ENCODE measurements around the gene TET2. TPM values are rescaled to one million over a fixed set of nuclear protein-coding genes. Genes with fewer than 3 reads are reported as not detected.
"Not testable (repeated sequence)": the region's sequence is repeated elsewhere in the genome, so short reads cannot be mapped to it uniquely, and the experiment has no call there.

TET2 gene
- total RNA-seq, 2 donors from 2014 or later, result 12.0 to 15.5 TPM

DNA sequence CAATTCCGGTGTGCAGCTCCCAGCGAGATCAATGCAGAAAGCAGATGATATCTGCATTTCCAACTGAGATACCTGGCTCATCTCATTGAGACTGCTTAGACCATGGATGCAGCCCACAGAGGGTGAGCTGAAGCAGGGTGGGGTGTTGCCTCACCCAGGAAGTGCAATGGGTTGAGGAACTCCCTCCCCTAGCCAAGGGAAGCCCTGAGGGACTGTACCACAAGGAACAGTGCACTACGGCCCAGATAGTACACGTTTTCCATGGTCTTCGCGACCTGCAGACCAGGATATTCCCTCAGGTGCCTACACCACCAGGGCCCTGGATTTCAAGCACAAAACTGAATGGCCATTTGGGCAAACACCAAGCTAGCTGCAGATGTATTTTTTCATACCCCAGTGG is 150.0 kb downstream of the TET2 start:
- Mint-ChIP-seq H3K36me3 (ENCODE audit: low read depth) (no peaks in the 10 kb centered on the region), H3K4me3 (no peak overlapping the region), H3K27ac (no peak overlapping the region), H3K4me1 (peaks cover 9% of the 10 kb centered on the region), H3K27me3 (ENCODE audit: insufficient read depth) (peaks cover 14% of the 10 kb centered on the region), H3K9me3 (peaks cover 17% of the 10 kb centered on the region)
- WGBS, 2 experiments (ENCODE audit: insufficient coverage in 1 of 2, insufficient read length in 1 of 2), result 91 to 100% methylated on average over 5 to 6 of the region's 6 CpGs
- Histone ChIP-seq H3K9me3 (ENCODE audit: control insufficient read depth, low read length) (no peaks in the 10 kb centered on the region), H3K36me3 (ENCODE audit: control insufficient read depth, insufficient read depth, low read length) (no peaks in the 10 kb centered on the region), H3K27me3 (ENCODE audit: control insufficient read depth, insufficient read depth, low read length, poor library complexity, severe bottlenecking) (no peaks in the 10 kb centered on the region), H3K27ac (ENCODE audit: low read depth, low read length) (no peak overlapping the region), H3K9ac (ENCODE audit: extremely low read depth, low read length, poor library complexity, severe bottlenecking) (no peak overlapping the region), H3K4me1 (ENCODE audit: control insufficient read depth, insufficient read depth, low read length) (peaks cover 6% of the 10 kb centered on the region), H3K4me3 (ENCODE audit: low read length) (no peak overlapping the region)
- DNase-seq, result no peak
- TF ChIP-seq, protein P1, sequence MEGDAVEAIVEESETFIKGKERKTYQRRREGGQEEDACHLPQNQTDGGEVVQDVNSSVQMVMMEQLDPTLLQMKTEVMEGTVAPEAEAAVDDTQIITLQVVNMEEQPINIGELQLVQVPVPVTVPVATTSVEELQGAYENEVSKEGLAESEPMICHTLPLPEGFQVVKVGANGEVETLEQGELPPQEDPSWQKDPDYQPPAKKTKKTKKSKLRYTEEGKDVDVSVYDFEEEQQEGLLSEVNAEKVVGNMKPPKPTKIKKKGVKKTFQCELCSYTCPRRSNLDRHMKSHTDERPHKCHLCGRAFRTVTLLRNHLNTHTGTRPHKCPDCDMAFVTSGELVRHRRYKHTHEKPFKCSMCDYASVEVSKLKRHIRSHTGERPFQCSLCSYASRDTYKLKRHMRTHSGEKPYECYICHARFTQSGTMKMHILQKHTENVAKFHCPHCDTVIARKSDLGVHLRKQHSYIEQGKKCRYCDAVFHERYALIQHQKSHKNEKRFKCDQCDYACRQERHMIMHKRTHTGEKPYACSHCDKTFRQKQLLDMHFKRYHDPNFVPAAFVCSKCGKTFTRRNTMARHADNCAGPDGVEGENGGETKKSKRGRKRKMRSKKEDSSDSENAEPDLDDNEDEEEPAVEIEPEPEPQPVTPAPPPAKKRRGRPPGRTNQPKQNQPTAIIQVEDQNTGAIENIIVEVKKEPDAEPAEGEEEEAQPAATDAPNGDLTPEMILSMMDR (conservative IDR thresholded peaks at IDR 0.05), result no peak

DNA sequence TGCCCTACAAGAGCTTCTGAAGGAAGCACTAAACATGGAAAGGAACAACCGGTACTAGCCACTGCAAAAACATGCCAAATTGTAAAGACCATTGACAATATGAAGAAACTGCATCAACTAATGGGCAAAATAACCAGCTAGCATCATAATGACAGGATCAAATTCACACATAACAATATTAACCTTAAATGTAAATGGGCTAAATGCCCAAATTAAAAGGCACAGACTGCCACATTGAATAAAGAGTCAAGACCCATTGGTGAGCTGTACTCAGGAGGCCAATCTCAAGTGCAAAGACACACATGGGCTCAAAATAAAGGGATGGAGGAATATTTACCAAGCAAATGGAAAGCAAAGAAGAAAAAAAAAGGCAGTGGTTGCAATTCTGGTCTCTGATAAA is 152.4 kb downstream of the TET2 start:
- H3K9ac ChIP-seq (ENCODE audit: extremely low read depth, low read length, poor library complexity, severe bottlenecking); H3K9me3 ChIP-seq (ENCODE audit: control insufficient read depth, low read length); H3K4me1 ChIP-seq (ENCODE audit: control insufficient read depth, insufficient read depth, low read length); H3K4me1 Mint-ChIP-seq; H3K36me3 Mint-ChIP-seq (ENCODE audit: low read depth); DNase-seq; H3K4me3 Mint-ChIP-seq; H3K4me3 ChIP-seq (ENCODE audit: low read length); H3K27me3 ChIP-seq (ENCODE audit: control insufficient read depth, insufficient read depth, low read length, poor library complexity, severe bottlenecking); H3K27ac Mint-ChIP-seq; H3K27ac ChIP-seq (ENCODE audit: low read depth, low read length); H3K36me3 ChIP-seq (ENCODE audit: control insufficient read depth, insufficient read depth, low read length): not testable (repeated sequence)
- Mint-ChIP-seq H3K9me3 (peaks cover 30% of the 10 kb centered on the region), H3K27me3 (ENCODE audit: insufficient read depth) (peaks cover 15% of the 10 kb centered on the region)
- WGBS, 2 experiments (ENCODE audit: insufficient coverage in 1 of 2, insufficient read length in 1 of 2), result 29 to 33% methylated on average over 1 of the region's 1 CpG

DNA sequence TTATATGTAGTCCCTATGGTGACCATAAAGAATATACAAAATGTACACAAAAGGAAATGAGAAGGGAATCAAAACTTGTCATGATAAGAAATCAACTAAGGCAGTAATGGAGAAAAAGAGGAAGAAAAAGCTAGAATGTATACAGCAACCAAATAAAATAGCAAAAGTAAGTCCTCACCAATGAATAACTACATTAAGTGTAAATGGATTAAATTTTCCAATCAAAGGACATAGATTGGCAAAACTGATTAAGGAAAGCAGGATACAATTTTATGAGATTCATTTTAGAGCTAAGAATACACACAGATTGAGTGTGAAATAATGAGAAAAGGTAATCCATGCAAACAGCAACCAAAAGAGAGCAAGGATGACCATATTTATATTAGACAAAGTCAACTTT is 157.4 kb downstream of the TET2 start:
- H3K27ac Mint-ChIP-seq, result no peak overlapping the region
- no peak overlapping the region for H3K9ac ChIP-seq (ENCODE audit: extremely low read depth, low read length, poor library complexity, severe bottlenecking)
- peaks cover 6% of the 10 kb centered on the region for H3K9me3 ChIP-seq (ENCODE audit: control insufficient read depth, low read length)
- no peak overlapping the region for H3K4me3 Mint-ChIP-seq
- H3K4me1 Mint-ChIP-seq, result no peaks in the 10 kb centered on the region
- no peak overlapping the region for H3K4me3 ChIP-seq (ENCODE audit: low read length)
- H3K36me3 ChIP-seq (ENCODE audit: control insufficient read depth, insufficient read depth, low read length), result no peaks in the 10 kb centered on the region
- no peak overlapping the region for H3K27ac ChIP-seq (ENCODE audit: low read depth, low read length)
- peaks cover 36% of the 10 kb centered on the region for H3K9me3 Mint-ChIP-seq
- TF ChIP-seq, protein P1 (conservative IDR thresholded peaks at IDR 0.05), result no peak
- peaks cover 11% of the 10 kb centered on the region for H3K27me3 Mint-ChIP-seq (ENCODE audit: insufficient read depth)
- H3K36me3 Mint-ChIP-seq (ENCODE audit: low read depth), result no peaks in the 10 kb centered on the region
- DNase-seq, result no peak
- H3K4me1 ChIP-seq (ENCODE audit: control insufficient read depth, insufficient read depth, low read length), result no peaks in the 10 kb centered on the region
- H3K27me3 ChIP-seq (ENCODE audit: control insufficient read depth, insufficient read depth, low read length, poor library complexity, severe bottlenecking), result no peaks in the 10 kb centered on the region

Measured in endodermal cell (in vitro differentiated cells).